PC-9 (cell line): ENCODE measurements around the gene RAP1GAP2. TPM values are rescaled to one million over a fixed set of nuclear protein-coding genes. Genes with fewer than 3 reads are reported as not detected.

Experiments
- BruUV-seq: library from RNA; stranded (reverse); fragments of 400-500 nt; replicated peaks from 2 replicates; lab custom pipeline; 2021; lab: Mats Ljungman, UMichigan
- CTCF ChIA-PET: fragments of 300-600 bp; sonication (Branson Sonifier 250); formaldehyde crosslinking; loops from one replicate; lab custom pipeline; 2022; ENCODE audit warnings: antibody characterized with exemption; lab: Charles Lee
- POLR2A ChIA-PET: fragments of 300-600 bp; sonication (Branson Sonifier 250); formaldehyde crosslinking; loops from one replicate; lab custom pipeline; 2022; ENCODE audit warnings: antibody characterized with exemption; ENCODE audit not compliant: unreplicated experiment; lab: Charles Lee
- DNase-seq, 2 experiments: peaks; one replicate each; pipeline versions ENCODE4 v3.0.0 to v3.0.0-alpha.2; 2015 to 2022; ENCODE audit warnings: mixed read lengths in 1 of 2
- H2AFZ ChIP-seq: fragments of 200-600 bp; sonication (generic); 2 replicates; pipeline ENCODE4 v1.8.1; 2017; ENCODE audit warnings: antibody characterized with exemption
- H3F3A ChIP-seq: fragments of 200-600 bp; sonication (generic); 2 replicates; pipeline ENCODE4 v1.8.1; 2017; ENCODE audit warnings: antibody characterized with exemption, mild to moderate bottlenecking, low read depth; ENCODE audit not compliant: insufficient read depth
- H3K27ac ChIP-seq: fragments of 200-600 bp; sonication (generic); 2 replicates; pipeline ENCODE4 v1.6.1; 2016; ENCODE audit warnings: mixed run types
- H3K27me3 ChIP-seq: fragments of 200-600 bp; sonication (generic); 2 replicates; pipeline ENCODE4 v1.6.1; 2016; ENCODE audit warnings: low read depth, mixed run types; ENCODE audit not compliant: insufficient read depth
- H3K36me3 ChIP-seq: fragments of 200-600 bp; sonication (generic); 2 replicates; pipeline ENCODE4 v1.6.1; 2016; ENCODE audit warnings: low read depth, mixed run types
- H3K4me1 ChIP-seq: fragments of 200-600 bp; sonication (generic); replicated peaks from 2 replicates; pipeline ENCODE4 v1.6.1; 2016; ENCODE audit warnings: mixed run types; ENCODE audit not compliant: insufficient read depth
- H3K4me2 ChIP-seq: fragments of 200-600 bp; sonication (generic); 2 replicates; pipeline ENCODE4 v1.6.1; 2017; ENCODE audit warnings: mixed run types
- H3K4me3 ChIP-seq: fragments of 200-600 bp; sonication (generic); 2 replicates; pipeline ENCODE4 v1.6.1; 2016; ENCODE audit warnings: mixed run types
- H3K79me2 ChIP-seq: fragments of 200-600 bp; sonication (generic); 2 replicates; pipeline ENCODE4 v1.6.1; 2017; ENCODE audit warnings: low read depth, mixed run types
- H3K9me2 ChIP-seq: fragments of 200-600 bp; sonication (generic); 2 replicates; pipeline ENCODE4 v1.8.1; 2017; ENCODE audit warnings: mild to moderate bottlenecking; ENCODE audit not compliant: insufficient read depth
- H3K9me3 ChIP-seq: fragments of 200-600 bp; sonication (generic); 2 replicates; pipeline ENCODE4 v1.8.1; 2016; ENCODE audit warnings: low read depth; ENCODE audit not compliant: insufficient read depth
- H4K20me1 ChIP-seq: fragments of 200-600 bp; sonication (generic); 2 replicates; pipeline ENCODE4 v1.8.1; 2017; ENCODE audit not compliant: insufficient read depth
- EZH2 ChIP-seq: fragments of 200-600 bp; sonication (generic); IDR thresholded peaks from 2 replicates; pipeline ENCODE4 v1.8.0; 2017; ENCODE audit warnings: antibody characterized with exemption, low read depth
- intact Hi-C: fragments of 100-400 bp; cut with micrococcal nuclease; formaldehyde crosslinking; loops from one replicate; pipeline ENCODE4 v1.10.0; 2022; ENCODE audit not compliant: unreplicated experiment
- total RNA-seq: library from RNA; stranded (reverse); gene quantifications from 2 replicates; pipeline ENCODE4 v1.2.3, GENCODE V29; 2021
- TF ChIP-seq, protein P1 (sequence below): fragments of 200-600 bp; sonication (generic); conservative IDR thresholded peaks from 2 replicates; pipeline ENCODE4 v1.6.1; 2017; ENCODE audit warnings: mixed run types, antibody characterized with exemption, mild to moderate bottlenecking, moderate library complexity

RAP1GAP2 gene
- total RNA-seq, 1 experiment from 2014 or later: 10.1 TPM

DNA sequence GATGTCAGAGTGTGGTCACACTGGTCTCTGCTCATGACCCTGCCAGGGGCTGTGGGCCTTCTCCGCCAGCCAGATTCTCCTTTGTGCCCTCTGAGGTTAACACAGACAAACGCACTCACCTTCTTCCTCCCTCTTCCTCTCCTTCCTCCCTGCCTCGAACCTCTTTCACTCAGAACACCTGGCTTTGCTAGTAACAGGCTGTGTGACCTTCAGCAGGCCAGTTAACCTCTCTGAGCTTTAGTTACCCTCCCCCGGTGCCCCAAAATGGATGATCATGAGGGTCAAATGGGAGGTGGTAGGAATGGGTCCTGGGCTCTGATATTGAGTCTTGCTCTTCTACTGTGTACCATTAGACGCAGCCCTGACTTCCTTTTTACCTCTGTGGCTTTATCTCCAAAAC lies 140.1 kb downstream of the RAP1GAP2 start:
- Histone ChIP-seq H3K9me3 (no peaks in the 10 kb centered on the region), H3K79me2 (no peaks in the 10 kb centered on the region), H4K20me1 (no peaks in the 10 kb centered on the region), H3K36me3 (no peaks in the 10 kb centered on the region), H3K27ac (no peak overlapping the region), H3F3A (peaks cover 6% of the 10 kb centered on the region; the same call in 1 of the 2 replicates), H2AFZ (no peak overlapping the region), H3K4me3 (no peak overlapping the region), H3K9me2 (no peaks in the 10 kb centered on the region), H3K4me1 (no peaks in the 10 kb centered on the region), H3K4me2 (no peak overlapping the region), H3K27me3 (no peaks in the 10 kb centered on the region)
- DNase-seq: no peak
- TF ChIP-seq, protein P1, sequence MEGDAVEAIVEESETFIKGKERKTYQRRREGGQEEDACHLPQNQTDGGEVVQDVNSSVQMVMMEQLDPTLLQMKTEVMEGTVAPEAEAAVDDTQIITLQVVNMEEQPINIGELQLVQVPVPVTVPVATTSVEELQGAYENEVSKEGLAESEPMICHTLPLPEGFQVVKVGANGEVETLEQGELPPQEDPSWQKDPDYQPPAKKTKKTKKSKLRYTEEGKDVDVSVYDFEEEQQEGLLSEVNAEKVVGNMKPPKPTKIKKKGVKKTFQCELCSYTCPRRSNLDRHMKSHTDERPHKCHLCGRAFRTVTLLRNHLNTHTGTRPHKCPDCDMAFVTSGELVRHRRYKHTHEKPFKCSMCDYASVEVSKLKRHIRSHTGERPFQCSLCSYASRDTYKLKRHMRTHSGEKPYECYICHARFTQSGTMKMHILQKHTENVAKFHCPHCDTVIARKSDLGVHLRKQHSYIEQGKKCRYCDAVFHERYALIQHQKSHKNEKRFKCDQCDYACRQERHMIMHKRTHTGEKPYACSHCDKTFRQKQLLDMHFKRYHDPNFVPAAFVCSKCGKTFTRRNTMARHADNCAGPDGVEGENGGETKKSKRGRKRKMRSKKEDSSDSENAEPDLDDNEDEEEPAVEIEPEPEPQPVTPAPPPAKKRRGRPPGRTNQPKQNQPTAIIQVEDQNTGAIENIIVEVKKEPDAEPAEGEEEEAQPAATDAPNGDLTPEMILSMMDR: no peak
- TF ChIP-seq EZH2: no peak
- BruUV-seq: no TSS peak
- intact Hi-C loops: no loop called here
- ChIA-PET POLR2A (no interaction called here), CTCF (no interaction called here)

DNA sequence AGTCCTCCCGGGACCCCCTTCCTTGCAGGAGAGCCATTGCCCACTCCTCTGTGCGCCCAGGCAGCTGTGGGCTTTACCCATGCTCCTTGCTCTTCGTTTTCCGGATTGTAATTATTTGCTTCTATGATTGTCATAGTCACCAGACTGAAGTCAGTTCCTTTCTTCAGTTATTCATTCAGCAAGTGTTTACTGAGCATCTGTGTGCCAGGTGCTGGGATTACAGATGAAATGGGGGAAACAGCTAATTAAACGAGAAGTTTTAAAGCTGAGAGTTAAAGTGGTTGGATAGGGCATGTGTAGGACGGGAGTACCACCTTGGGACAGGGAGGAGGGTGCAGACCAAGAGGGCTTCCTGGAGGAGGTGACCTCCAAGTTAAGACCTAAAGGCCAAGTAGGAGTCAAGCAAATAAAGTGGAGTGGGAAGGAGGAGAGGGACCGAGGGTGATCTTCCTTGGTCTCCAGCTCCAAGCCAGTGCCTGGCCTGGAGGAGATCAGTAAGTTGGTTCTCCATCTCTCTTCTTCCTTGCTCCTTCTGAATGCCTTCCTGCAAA lies 140.6 kb downstream of the RAP1GAP2 start:
- ChIA-PET POLR2A (no interaction called here), CTCF (interaction anchor here (0.8 kb wide), 1 partner anchor 185 kb away, joined by 3 read pairs; no protein-coding TSS in a partner anchor)
- H3K9me3 ChIP-seq: no peaks in the 10 kb centered on the region
- H3K27ac ChIP-seq: no peak overlapping the region
- H4K20me1 ChIP-seq: no peaks in the 10 kb centered on the region
- no peaks in the 10 kb centered on the region for H3K4me1 ChIP-seq
- intact Hi-C loops: no loop called here
- H3K27me3 ChIP-seq: no peaks in the 10 kb centered on the region
- peaks cover 6% of the 10 kb centered on the region; the same call in 1 of the 2 replicates for H3F3A ChIP-seq
- no peaks in the 10 kb centered on the region for H3K9me2 ChIP-seq
- H3K79me2 ChIP-seq: no peaks in the 10 kb centered on the region
- no peak for DNase-seq
- H3K4me2 ChIP-seq: no peak overlapping the region
- no TSS peak for BruUV-seq
- TF ChIP-seq, protein P1: no peak
- TF ChIP-seq EZH2: no peak
- H3K36me3 ChIP-seq: no peaks in the 10 kb centered on the region
- no peak overlapping the region for H3K4me3 ChIP-seq
- no peak overlapping the region for H2AFZ ChIP-seq

- Histone ChIP-seq H3K27ac (no peak overlapping the region), H3K4me1 (no peaks in the 10 kb centered on the region), H3K9me3 (no peaks in the 10 kb centered on the region), H3K36me3 (no peaks in the 10 kb centered on the region), H3F3A (peaks cover 6% of the 10 kb centered on the region; the same call in 1 of the 2 replicates), H3K4me2 (no peak overlapping the region), H4K20me1 (no peaks in the 10 kb centered on the region), H3K79me2 (no peaks in the 10 kb centered on the region), H3K9me2 (no peaks in the 10 kb centered on the region), H3K27me3 (no peaks in the 10 kb centered on the region), H3K4me3 (no peak overlapping the region), H2AFZ (no peak overlapping the region)
- ChIA-PET CTCF (interaction anchor here (0.5 to 0.8 kb wide), 2 partner anchors 77 to 186 kb away, joined by 3 read pairs; no protein-coding TSS in a partner anchor), POLR2A (no interaction called here)
- BruUV-seq: no TSS peak
- TF ChIP-seq EZH2: no peak
- TF ChIP-seq, protein P1: 0 out of 2 replicates have a peak, but pooled peaks have one; percentile 33
- intact Hi-C loops: no loop called here
- DNase-seq: no peak
These were observed 141.2 kb downstream of the RAP1GAP2 start for GRCh38 chr17:2937331-2938003.
